HL-60 (cell line): Measurements from ENCODE around the gene NOTUM.

Source experiments
- DNase-seq, 2 experiments: peaks; one replicate each; pipeline ENCODE4 v3.0.0-alpha.2; 2010 to 2020; ENCODE audit warnings: low read depth in 1 of 2, low spot score in 1 of 2
- H3K27ac ChIP-seq: fragments of 250-450 bp; sonication (Bioruptor Pico); replicated peaks from 2 replicates; pipeline ENCODE4 v1.5.1; 2020; ENCODE audit warnings: mild to moderate bottlenecking, moderate library complexity
- H3K27me3 ChIP-seq: fragments of 250-450 bp; sonication (Bioruptor Pico); 2 replicates; pipeline ENCODE4 v1.5.1; 2021; ENCODE audit warnings: mild to moderate bottlenecking, moderate library complexity; ENCODE audit not compliant: insufficient read depth, poor library complexity, severe bottlenecking
- H3K4me3 ChIP-seq: replicated peaks from 2 replicates; pipeline ENCODE4 v1.5.1; 2011; ENCODE audit warnings: mild to moderate bottlenecking, control low read depth, low read length; ENCODE audit not compliant: insufficient read depth
- CTCF ChIP-seq: IDR thresholded peaks from one replicate; pipeline ENCODE4 v1.5.1; 2011; ENCODE audit warnings: low read length, control low read depth, inconsistent platforms; ENCODE audit not compliant: insufficient read depth
- GABPA ChIP-seq: IDR thresholded peaks from 2 replicates; pipeline ENCODE4 v1.6.1; 2012; ENCODE audit warnings: low read depth
- POLR2AphosphoS5 ChIP-seq: IDR thresholded peaks from 2 replicates; pipeline ENCODE4 v1.6.1; 2012; ENCODE audit warnings: low read depth
- REST ChIP-seq: IDR thresholded peaks from 2 replicates; pipeline ENCODE4 v1.6.1; 2012; ENCODE audit warnings: low read depth; ENCODE audit not compliant: insufficient replicate concordance
- SPI1 ChIP-seq: IDR thresholded peaks from 2 replicates; pipeline ENCODE4 v1.6.1; 2012; ENCODE audit warnings: low read depth, mild to moderate bottlenecking, borderline replicate concordance

Gene NOTUM

DNA sequence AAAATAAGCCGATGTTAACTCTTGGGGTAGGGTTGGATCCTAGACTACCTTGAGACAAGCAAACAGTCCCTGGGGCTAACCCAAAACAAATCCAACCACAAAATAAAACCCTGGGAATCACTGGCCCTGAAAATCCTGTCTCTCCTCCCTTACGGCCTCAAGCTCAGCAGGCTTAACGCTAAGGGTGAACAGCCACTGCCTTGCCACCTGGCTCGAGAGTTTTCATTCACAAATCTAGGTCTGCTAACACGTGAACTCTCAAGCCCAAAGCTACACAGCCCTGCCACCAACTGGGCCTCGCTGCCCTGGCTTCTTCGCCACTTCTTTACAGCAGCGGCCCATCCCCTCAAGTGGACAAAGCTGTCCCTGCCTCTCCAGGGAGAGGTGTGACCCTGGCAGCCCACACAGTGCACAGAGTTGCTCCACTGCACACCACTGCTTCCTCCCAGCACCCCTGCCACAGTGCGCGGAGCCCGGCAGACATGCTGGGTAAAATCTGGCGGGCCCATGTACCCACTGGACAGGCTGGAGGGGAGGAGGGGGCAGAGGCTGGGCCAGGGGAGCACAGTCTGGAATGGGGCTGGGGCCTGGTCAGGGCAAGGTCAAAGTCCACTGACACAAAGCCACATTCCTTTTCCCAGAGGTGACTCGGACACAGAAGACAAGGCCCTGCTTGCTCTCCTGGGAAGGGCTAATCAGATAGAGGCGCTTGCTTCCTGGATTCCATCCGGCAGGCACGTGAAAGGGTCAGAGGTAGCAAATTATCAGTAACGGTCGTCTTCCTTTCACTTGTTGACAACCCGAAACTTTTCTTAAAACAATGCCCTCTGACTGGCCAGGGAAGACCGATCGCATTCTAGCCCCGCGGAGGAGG, 50.8 kb downstream of the NOTUM start:
- peak overlapping the region; percentile 55 for H3K27ac ChIP-seq
- no peak for DNase-seq
- no peak for TF ChIP-seq CTCF
- TF ChIP-seq REST: no peak
- no peak for TF ChIP-seq GABPA
- TF ChIP-seq POLR2AphosphoS5: no peak
- no peak for TF ChIP-seq SPI1
- peak overlapping the region; percentile 89 for H3K4me3 ChIP-seq
- no peaks in the 10 kb centered on the region for H3K27me3 ChIP-seq

GRCh38 chr17:81909231-81909630, 51.8 kb downstream of the NOTUM start:
- no peak overlapping the region for H3K4me3 ChIP-seq
- no peak for TF ChIP-seq GABPA
- no peak for TF ChIP-seq REST
- no peak for TF ChIP-seq SPI1
- no peak for TF ChIP-seq POLR2AphosphoS5
- TF ChIP-seq CTCF: no peak
- no peak for DNase-seq
- H3K27me3 ChIP-seq: no peaks in the 10 kb centered on the region
- no peak overlapping the region for H3K27ac ChIP-seq

DNA sequence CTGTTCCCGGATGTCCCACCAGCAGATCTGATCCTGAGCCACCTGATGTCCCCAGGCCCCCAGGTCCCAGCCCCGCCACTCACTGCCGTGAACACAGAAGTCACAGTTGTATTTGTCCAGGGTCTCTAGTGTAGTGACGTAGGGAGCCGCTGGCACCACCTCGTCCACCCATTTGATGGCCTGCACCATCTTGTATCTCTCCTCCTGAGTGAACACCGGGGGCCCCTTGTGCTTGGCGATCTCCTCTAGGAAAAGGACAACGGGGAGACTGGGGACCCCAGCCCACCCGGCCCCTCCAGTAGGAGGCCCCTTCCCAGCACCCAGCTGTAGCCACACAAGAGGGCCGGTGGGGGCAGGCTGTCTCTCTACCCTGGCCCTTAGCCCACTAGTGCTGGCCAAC, 52.2 kb downstream of the NOTUM start:
- no peak for TF ChIP-seq POLR2AphosphoS5
- TF ChIP-seq REST: no peak
- TF ChIP-seq GABPA: no peak
- TF ChIP-seq CTCF: no peak
- no peak for TF ChIP-seq SPI1
- no peak overlapping the region for H3K27ac ChIP-seq
- no peak overlapping the region for H3K4me3 ChIP-seq
- H3K27me3 ChIP-seq: no peaks in the 10 kb centered on the region
- DNase-seq: no peak
